Measurements from ENCODE around the gene AFF4.

The AFF4 gene

GRCh38 chr5:132830436-132831094 lies 132.9 kb downstream of the AFF4 start, which contains the start of gene SHROOM1:
SHROOM1 (minus strand) TSS chr5:132830647; CDS start chr5:132826140, 4,507 bp downstream.
- no peak for DNase-seq (ENCODE audit: extremely low read depth in 1 of 2, low read depth in 1 of 2)

DNA sequence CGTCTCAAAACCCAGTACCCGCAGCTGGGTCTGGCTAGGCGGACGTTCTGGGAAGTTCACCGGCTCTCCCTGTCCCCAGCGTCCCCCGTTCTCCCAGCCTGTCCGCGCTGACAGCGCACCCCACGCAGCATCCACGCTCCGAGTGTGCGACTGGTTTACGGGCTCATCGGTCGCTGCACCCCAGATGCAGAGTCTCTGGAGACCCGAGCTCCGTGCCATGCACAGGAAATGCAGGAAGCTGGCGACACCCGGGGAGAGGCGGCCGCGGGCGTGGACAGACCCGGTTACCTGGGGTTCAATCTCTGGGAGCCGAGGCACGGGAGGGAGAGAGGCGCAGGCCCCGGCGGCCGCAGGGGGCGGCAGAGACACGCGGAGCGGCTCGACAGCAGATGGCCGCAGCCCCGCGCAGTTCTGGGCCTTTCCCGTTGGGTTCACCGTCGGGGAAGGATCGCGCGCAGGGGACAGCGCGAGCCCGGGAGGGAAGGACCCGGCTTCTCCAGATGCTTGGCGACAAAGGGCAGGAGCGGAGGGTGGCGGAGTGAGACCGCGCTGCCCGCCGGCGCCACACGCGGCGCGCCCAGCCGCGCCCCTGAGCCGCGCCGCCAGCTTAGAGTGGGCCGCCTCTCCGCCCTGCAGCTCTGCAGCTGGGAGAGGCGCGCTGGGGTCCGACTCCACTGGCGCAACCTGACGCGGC lies 133.5 kb downstream of the AFF4 start:
- DNase-seq (ENCODE audit: extremely low read depth in 1 of 2, low read depth in 1 of 2), result peak in 1 of 2 donors; percentile 63

DNA sequence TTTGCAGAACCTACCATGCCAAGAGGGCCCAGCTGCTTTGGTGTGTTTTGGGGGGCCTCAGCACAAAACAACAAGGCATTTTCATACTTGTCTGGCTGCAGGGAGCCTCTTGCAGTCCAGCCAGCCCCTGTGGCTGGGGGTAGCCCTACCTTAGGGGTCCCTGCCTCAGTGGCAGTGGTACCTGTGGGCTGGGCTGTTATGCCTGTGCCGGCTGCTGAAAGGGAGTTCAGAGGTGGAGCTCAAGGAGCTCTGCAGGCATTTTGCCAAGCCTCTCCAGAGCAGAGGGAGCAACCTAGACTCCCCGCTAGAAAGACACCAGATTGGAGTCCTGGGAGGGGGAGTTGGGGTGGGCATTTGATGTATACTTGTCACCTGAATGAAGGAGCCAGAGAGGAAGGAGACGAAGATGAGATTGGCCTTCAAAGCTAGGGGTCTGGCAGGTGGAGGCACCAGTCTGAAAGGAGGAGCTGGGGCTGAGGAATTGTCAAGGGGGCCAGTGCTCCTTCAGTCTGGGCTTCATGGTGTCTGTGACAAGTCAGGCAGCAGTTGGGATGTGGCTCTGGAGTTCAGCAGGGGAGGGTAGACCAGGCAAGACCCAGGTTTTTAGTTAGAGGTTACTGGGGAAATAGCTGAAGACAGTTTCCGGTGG lies 134.5 kb downstream of the AFF4 start:
- DNase-seq (ENCODE audit: extremely low read depth in 1 of 2, low read depth in 1 of 2), result no peak

DNA sequence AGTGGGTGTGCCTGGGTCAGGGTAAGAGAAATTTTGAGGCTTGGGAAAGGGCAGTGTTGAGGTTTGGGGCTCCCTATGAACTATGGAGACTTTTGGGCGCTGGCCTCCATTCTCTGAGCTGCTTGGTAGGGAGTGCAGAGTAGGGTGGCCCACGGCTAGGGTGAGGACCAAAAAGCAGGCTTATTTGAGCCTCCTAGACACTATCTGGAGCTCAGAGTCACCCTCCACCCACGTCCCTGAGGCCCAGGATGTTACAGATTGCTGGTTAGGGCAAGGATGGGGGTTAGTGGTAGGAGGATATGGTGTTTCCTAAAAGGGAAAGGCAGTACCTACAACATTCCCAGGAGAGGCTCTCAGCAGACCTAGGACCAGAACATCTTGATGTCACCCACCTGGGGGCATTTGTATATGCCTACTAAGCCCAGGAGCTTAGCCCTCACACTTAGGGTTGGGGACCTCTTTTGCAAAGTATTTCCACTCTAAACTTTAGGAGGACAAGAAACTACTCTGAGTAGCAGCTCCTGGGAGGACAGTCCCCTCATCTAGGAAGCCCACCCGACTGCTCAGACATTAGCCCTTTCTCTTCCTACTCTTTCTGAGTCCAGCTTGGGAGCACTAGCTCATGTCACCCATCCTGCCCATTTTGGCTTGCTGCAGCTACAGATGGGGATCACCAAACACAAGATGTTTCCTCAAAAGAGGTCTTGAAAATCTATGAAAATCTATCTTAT lies 135.3 kb downstream of the AFF4 start:
- no peak for DNase-seq (ENCODE audit: extremely low read depth in 1 of 2, low read depth in 1 of 2)

DNA sequence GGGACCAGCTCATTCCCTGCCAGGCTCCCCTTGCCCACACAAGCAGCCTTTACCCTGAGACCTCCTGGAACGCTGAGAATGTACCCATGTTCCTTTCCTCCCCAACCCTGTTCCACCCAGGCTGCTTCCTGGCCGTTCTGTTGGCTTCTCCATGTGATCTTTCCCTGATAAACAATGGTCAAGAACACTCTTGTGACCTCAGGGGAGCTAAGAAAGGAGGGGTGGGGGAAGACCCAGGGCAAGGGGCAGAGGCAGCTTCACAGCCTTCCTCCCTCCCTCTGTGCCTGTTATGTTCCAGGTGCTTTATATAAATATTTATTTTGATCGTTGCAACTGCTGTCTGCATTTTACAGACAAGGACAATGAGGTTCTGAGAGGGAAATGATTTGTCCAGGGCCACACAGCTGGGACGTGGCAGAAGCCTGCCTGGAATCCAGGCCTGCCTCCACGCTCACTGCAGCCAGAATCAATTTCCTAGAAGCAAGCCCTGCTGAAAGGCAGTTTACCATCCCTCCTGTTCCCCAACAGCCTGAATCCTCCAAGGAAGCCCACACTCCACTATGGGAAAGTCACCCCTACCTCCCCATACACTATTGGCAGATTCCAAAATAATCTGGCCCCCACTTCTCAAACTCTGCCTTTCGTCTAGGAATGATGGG lies 136.9 kb downstream of the AFF4 start:
- no peak for DNase-seq (ENCODE audit: extremely low read depth in 1 of 2, low read depth in 1 of 2)

- DNase-seq (ENCODE audit: extremely low read depth in 1 of 2, low read depth in 1 of 2), result no peak
Measured at GRCh38 chr5:132825834-132826391, 137.5 kb downstream of the AFF4 start.
